Measurements from ENCODE around the gene CERS6. TPM values are rescaled to one million over a fixed set of nuclear protein-coding genes. Genes with fewer than 3 reads are reported as not detected.

Gene CERS6
- total RNA-seq, 1 donor from 2014 or later: 36.4 TPM

DNA sequence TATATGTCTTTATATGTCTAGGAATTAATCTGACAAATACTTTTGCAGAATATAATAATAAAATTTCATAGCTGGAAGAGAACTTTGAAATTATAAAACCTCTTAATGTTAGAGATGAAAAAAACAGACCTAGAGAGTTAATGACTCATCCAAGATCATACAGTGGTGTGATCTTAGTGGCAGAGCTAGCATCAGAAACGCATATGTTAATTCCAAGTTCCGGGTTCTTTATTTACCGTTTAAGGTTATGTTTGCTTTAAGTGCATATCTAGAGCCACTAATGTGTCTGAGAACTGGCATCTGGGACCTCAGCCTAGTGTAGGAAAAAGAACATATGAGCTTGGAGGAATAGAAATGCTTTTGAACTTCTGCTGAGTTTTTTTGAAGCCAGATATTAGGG, 24.3 kb downstream of the CERS6 start:
- Mint-ChIP-seq H3K4me3 (ENCODE audit: unreplicated experiment) (no peak overlapping the region), H3K27me3 (ENCODE audit: unreplicated experiment) (peaks cover 2% of the 10 kb centered on the region), H3K4me1 (ENCODE audit: unreplicated experiment) (peaks cover 32% of the 10 kb centered on the region), H3K9me3 (ENCODE audit: unreplicated experiment) (no peaks in the 10 kb centered on the region), H3K27ac (ENCODE audit: unreplicated experiment) (no peak overlapping the region), H3K36me3 (ENCODE audit: low read depth, unreplicated experiment) (no peaks in the 10 kb centered on the region)
- TF ChIP-seq, protein P1, sequence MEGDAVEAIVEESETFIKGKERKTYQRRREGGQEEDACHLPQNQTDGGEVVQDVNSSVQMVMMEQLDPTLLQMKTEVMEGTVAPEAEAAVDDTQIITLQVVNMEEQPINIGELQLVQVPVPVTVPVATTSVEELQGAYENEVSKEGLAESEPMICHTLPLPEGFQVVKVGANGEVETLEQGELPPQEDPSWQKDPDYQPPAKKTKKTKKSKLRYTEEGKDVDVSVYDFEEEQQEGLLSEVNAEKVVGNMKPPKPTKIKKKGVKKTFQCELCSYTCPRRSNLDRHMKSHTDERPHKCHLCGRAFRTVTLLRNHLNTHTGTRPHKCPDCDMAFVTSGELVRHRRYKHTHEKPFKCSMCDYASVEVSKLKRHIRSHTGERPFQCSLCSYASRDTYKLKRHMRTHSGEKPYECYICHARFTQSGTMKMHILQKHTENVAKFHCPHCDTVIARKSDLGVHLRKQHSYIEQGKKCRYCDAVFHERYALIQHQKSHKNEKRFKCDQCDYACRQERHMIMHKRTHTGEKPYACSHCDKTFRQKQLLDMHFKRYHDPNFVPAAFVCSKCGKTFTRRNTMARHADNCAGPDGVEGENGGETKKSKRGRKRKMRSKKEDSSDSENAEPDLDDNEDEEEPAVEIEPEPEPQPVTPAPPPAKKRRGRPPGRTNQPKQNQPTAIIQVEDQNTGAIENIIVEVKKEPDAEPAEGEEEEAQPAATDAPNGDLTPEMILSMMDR (IDR thresholded peaks at IDR 0.05; ENCODE audit: unreplicated experiment): no peak
- DNase-seq (ENCODE audit: low spot score): no peak

DNA sequence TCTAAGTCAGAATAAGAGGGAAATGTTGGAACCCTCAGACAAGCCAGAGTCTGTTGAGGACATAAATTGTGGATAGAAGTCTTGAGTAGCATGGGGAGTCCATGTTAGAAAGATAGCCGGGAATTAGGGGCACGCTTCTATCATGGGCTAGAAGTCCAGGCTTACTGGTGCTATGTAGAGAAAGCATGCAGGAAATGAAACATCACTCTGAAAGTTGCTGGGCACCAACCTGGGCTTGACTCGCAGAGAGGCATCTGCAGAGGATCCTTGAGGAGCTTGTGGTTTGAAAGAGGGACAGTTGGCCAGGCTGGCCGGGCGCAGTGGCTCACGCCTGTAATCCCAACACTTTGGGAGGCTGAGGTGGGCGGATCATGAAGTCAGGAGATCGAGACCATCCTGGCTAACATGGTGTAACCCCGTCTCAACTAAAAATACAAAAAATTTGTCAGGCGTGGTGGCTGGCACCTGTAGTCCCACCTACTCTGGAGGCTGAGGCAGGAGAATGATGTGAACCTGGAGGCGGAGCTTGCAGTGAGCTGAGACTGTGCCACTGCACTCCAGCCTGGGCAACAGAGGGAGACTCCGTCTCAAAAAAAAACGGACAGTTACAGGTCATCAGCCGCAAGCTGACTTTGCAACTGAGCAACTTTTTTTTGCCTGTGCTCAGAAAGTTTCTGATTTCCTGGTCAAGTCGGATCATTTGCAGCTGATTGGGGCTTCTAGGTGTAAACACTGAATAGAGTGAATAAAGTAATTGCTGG, 24.9 kb downstream of the CERS6 start:
- H3K27ac Mint-ChIP-seq (ENCODE audit: unreplicated experiment): no peak overlapping the region

DNA sequence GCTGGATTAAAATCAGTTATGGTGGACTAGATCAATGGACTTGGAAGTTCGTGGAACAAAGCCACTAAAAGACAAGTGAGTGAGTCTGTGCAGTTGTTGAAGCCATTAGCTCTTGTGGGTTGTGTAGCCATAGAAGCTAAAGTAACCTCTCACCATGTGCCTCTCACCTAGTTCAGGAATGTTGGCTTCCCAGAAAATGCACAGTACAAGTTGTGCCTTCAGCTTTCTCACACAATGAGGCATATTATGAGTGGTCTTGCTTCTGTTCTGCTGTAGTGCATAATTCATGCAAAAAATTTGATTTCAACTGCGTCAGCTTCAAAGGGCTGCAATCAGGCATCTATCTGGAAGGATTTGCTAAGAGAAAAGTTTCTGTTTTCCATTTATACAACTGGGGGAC, 26.2 kb downstream of the CERS6 start:
- no peaks in the 10 kb centered on the region for H3K27me3 Mint-ChIP-seq (ENCODE audit: unreplicated experiment)
- H3K4me1 Mint-ChIP-seq (ENCODE audit: unreplicated experiment): peaks cover 20% of the 10 kb centered on the region
- no peak overlapping the region for H3K27ac Mint-ChIP-seq (ENCODE audit: unreplicated experiment)

More for the DNA sequence above, 24.9 kb downstream of the CERS6 start:
- Mint-ChIP-seq H3K4me1 (ENCODE audit: unreplicated experiment) (peaks cover 32% of the 10 kb centered on the region), H3K9me3 (ENCODE audit: unreplicated experiment) (no peaks in the 10 kb centered on the region), H3K4me3 (ENCODE audit: unreplicated experiment) (no peak overlapping the region), H3K27me3 (ENCODE audit: unreplicated experiment) (peaks cover 2% of the 10 kb centered on the region), H3K36me3 (ENCODE audit: low read depth, unreplicated experiment) (no peaks in the 10 kb centered on the region)
- no peak for DNase-seq (ENCODE audit: low spot score)
- TF ChIP-seq, protein P1 (IDR thresholded peaks at IDR 0.05; ENCODE audit: unreplicated experiment): no peak

DNA sequence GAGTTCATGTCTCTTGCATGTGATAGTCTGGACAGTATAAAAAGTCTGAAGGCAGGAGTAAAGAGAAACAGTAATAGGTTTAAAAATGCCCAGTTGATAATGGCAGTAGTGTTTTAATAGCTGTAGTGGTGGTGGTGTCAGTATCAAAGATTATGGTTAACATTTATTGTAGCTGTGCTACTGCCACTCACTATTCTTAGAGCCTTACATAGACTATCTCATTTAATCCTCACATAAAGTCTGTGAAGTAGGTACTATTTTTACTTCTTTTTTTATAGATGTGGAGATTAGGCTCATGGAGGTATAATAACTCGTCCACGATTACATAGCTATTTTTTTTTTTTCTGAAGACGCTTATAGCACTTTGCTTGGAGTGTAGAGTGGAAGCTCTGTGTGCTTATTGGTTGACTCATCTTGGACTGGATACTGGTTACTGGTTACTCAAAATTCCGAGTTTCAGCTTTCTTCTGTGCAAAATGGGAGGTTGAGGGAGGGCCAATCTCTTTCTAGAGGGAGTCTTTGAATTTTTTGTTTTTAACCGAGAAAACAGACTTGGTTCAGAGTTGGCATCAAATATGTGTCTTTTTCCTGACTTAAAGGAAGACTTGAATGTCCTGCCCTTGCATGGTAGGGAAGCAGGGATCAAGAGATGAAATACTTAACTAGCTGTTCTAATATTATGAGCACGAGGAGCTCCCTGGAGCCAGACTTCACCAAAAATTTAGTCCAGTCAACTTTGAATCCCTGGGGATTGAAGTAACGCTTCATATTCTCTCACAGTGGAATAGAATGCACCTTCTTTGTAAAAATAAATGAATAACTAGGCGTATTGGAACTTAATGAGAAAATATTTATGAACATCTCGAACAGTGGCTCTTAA, 27.1 kb downstream of the CERS6 start:
- TF ChIP-seq, protein P1 (IDR thresholded peaks at IDR 0.05; ENCODE audit: unreplicated experiment): no peak
- Mint-ChIP-seq H3K4me3 (ENCODE audit: unreplicated experiment) (no peak overlapping the region), H3K36me3 (ENCODE audit: low read depth, unreplicated experiment) (no peaks in the 10 kb centered on the region), H3K9me3 (ENCODE audit: unreplicated experiment) (no peaks in the 10 kb centered on the region), H3K27me3 (ENCODE audit: unreplicated experiment) (no peaks in the 10 kb centered on the region), H3K4me1 (ENCODE audit: unreplicated experiment) (peaks cover 13% of the 10 kb centered on the region), H3K27ac (ENCODE audit: unreplicated experiment) (no peak overlapping the region)
- no peak for DNase-seq (ENCODE audit: low spot score)

More for the DNA sequence above, 26.2 kb downstream of the CERS6 start:
- TF ChIP-seq, protein P1 (IDR thresholded peaks at IDR 0.05; ENCODE audit: unreplicated experiment): no peak
- Mint-ChIP-seq H3K4me3 (ENCODE audit: unreplicated experiment) (no peak overlapping the region), H3K36me3 (ENCODE audit: low read depth, unreplicated experiment) (no peaks in the 10 kb centered on the region), H3K9me3 (ENCODE audit: unreplicated experiment) (no peaks in the 10 kb centered on the region)
- no peak for DNase-seq (ENCODE audit: low spot score)

All from endothelial cell (in vitro differentiated cells).